Neuronal stem cell (in vitro differentiated cells): ENCODE results near the gene UCKL1. TPM values are rescaled to one million over a fixed set of nuclear protein-coding genes. Genes with fewer than 3 reads are reported as not detected.

Experiments
- small RNA-seq: library from polyadenylated mRNA; stranded (forward); fragments of <200 nt; extraction: miRNeasy Mini kit (QIAGEN cat#:217004); gene quantifications from one replicate; pipeline ENCODE3, GENCODE V24; 2013; ENCODE audit not compliant: insufficient read depth

Gene UCKL1

Small RNA genes lying within 50 kb of the gene (small RNA-seq; reads per million reads assigned to genes)
- gene MIR647 (not detected), gene MIR941-2 (not detected), gene MIR941-4 (not detected), gene MIR941-5 (not detected), gene RNU1-134P (not detected)
